Peyer's patch (tissue), 4 donors: ENCODE results near the gene OCRL.

Experiments used
- CTCF ChIP-seq, 6 experiments: fragments of 450-650 bp in 4 of 6; fragments of 200-600 bp in 2 of 6; sonication (generic) in 1 of 6; IDR thresholded peaks; one replicate each; pipeline ENCODE4 v1.5.1; 2017 to 2019; ENCODE audit warnings: antibody characterized with exemption in 6 of 6, mild to moderate bottlenecking in 3 of 6, moderate library complexity in 1 of 6
- POLR2A ChIP-seq, 2 donors: fragments of 450-650 bp; IDR thresholded peaks; one replicate each; pipeline ENCODE4 v1.5.1; 2017; ENCODE audit warnings: antibody characterized with exemption in 2 of 2, mild to moderate bottlenecking in 2 of 2, moderate library complexity in 2 of 2

- no peak for TF ChIP-seq CTCF (IDR thresholded peaks at IDR 0.05)
- no peak for TF ChIP-seq POLR2A (IDR thresholded peaks at IDR 0.05)
Measured at GRCh38 chrX:129523079-129523911, 16.8 kb upstream of the OCRL start, which contains the start of gene SMARCA1.
